BLaER1 treated with 17β-estradiol and CSF1 and Interleukin-3, amounts not matched to agents 10 nM and 100 nM (cell line): ENCODE data around the gene PLEKHA3.
"Not testable (repeated sequence)": the region's sequence is repeated elsewhere in the genome, so short reads cannot be mapped to it uniquely, and the experiment has no call there.

Source experiments
- H3K27ac ChIP-seq, 11 experiments: shearing (Covaris generic); formaldehyde crosslinking; 2 replicates each; pipeline ENCODE4 v1.8.1; 2022
- H3K27me3 ChIP-seq, 11 experiments: shearing (Covaris generic); formaldehyde crosslinking; 2 replicates each; pipeline ENCODE4 v1.8.1; 2022
- H3K36me3 ChIP-seq, 11 experiments: shearing (Covaris generic); formaldehyde crosslinking; 2 replicates each; pipeline ENCODE4 v1.8.1; 2022
- H3K4me1 ChIP-seq, 10 experiments: shearing (Covaris generic); formaldehyde crosslinking; 2 replicates each; pipeline ENCODE4 v1.8.1; 2022
- H3K4me2 ChIP-seq, 11 experiments: shearing (Covaris generic); formaldehyde crosslinking; 2 replicates each; pipeline ENCODE4 v1.8.1; 2022
- H3K4me3 ChIP-seq, 10 experiments: shearing (Covaris generic); formaldehyde crosslinking; 2 replicates each; pipeline ENCODE4 v1.8.1; 2022
- H3K9ac ChIP-seq, 11 experiments: shearing (Covaris generic); formaldehyde crosslinking; 2 replicates each; pipeline ENCODE4 v1.8.1; 2022
- H3K9me3 ChIP-seq, 11 experiments: shearing (Covaris generic); formaldehyde crosslinking; replicated peaks in 1 of 11; 2 replicates each; pipeline ENCODE4 v1.8.1; 2022
- H4K20me1 ChIP-seq, 11 experiments: shearing (Covaris generic); formaldehyde crosslinking; 2 replicates each; pipeline ENCODE4 v1.8.1; 2022
- Cebpa-rat ChIP-seq, 11 experiments: shearing (Covaris generic); IDR thresholded peaks; 2 replicates each; pipeline ENCODE4 v1.8.1; 2022

PLEKHA3 gene

DNA sequence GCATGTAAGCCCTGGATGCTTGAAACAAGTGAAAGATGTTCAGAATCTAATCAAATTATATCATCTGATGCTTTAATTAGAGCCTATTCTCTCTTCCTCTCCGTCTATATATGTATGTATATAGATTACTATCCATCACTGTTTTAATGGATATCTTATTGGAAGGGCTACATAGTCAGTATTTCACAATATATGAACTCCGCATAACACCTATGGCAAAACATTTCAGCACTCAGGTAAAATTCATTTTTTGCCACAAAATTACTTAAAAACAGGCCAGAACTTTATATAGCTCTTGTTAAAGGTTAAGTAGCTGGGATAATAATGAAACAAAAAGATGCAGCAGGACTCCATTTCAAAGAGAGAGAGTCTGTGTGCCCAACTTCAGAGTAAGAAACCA is 27.9 kb upstream of the PLEKHA3 start:
- Histone ChIP-seq H3K27me3 (no peaks in the 10 kb centered on the region), H3K4me1 (peaks cover 22 to 34% (median 25%) of the 10 kb centered on the region in 10 experiments), H3K9ac (peak overlapping the region in 7 of 11 experiments; percentile 88 to 99 (median 96); a peak in 9 of 22 replicates), H3K36me3 (peaks cover 13 to 21% (median 18%) of the 10 kb centered on the region in 11 experiments), H3K4me2 (peak overlapping the region; percentile 73 to 95 (median 90); a peak in 19 of 22 replicates), H3K4me3 (peak overlapping the region in 1 of 10 experiments; percentile 84; a peak in 2 of 20 replicates), H4K20me1 (peaks cover 0 to 33% (median 27%) of the 10 kb centered on the region in 11 experiments; a peak in 16 of 22 replicates), H3K9me3 (no peaks in the 10 kb centered on the region), H3K27ac (peak overlapping the region in 10 of 11 experiments; percentile 91 to 99 (median 98); a peak in 19 of 22 replicates)
- no peak for TF ChIP-seq Cebpa-rat (IDR thresholded peaks at IDR 0.05)

DNA sequence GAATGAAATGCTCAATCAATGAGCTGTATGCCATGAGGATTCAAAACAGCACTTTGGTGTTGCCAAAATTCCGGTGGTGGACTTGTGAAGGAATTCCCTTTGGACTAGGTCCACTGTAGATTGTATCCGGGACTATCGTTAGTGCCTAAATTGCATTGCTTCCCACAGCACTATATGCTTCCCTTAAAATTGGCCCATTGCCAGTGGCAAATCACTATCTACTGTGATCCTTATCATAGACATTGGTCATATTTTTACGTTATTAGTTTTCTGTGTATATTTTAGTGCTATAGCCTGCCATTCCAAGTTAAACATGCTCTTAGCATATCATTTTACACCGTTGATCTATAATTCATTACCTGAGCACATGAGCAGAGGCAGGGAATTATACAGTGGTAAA is 27.4 kb upstream of the PLEKHA3 start:
- H3K4me3 ChIP-seq: no peak overlapping the region
- H3K27me3 ChIP-seq: no peaks in the 10 kb centered on the region
- H3K9me3 ChIP-seq: no peaks in the 10 kb centered on the region
- TF ChIP-seq Cebpa-rat (IDR thresholded peaks at IDR 0.05): no peak
- peaks cover 0 to 28% (median 25%) of the 10 kb centered on the region in 11 experiments; a peak in 16 of 22 replicates for H4K20me1 ChIP-seq
- peaks cover 21 to 33% (median 25%) of the 10 kb centered on the region in 10 experiments for H3K4me1 ChIP-seq
- H3K9ac ChIP-seq: no peak overlapping the region
- H3K4me2 ChIP-seq: no peak overlapping the region
- no peak overlapping the region for H3K27ac ChIP-seq
- H3K36me3 ChIP-seq: peaks cover 10 to 17% (median 14%) of the 10 kb centered on the region in 11 experiments

DNA sequence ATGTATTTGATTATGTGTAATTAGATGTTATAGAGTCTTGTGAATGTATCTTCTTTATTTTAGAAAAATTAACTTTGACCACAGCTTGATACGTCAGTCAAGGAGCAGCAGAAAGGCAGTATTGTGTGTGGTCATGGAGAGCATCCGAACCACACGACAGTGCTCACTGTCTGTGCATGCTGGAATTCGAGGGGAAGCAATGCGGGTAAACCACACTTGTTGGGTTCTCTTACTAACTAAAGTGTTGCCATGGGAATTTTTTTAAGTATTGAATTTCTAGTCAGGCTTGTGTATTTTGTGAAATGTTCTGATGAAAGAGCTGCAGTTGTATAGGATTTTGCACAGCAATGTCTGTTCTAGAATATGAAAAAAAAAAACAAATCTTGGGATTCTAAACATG is 24.3 kb upstream of the PLEKHA3 start:
- TF ChIP-seq Cebpa-rat (IDR thresholded peaks at IDR 0.05): no peak
- H3K9me3 ChIP-seq: no peaks in the 10 kb centered on the region
- no peak overlapping the region for H3K4me2 ChIP-seq

DNA sequence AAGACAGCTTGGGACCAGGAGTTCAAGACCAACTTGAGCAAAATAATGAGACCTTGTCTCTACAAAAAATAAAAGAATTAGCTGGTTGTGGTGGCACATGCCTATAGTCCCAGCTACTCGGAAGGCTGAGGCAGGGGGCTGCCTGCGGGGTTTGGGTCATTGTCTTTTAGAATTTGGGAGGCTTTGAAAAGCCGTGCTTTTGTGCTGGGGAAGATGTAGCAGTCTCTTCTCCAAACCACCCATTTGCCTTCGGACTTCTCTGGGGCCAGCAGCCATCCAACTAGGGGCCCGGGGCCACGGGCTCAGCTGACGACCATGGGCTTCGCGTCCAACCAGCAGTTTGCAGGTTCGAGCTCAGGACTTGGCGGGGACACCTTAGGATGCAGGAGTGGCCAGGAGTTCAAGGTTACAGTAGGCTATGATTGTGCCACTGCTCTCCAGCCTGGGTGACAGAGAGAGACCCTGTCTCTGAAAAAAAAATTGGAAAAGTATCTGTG is 22.8 kb upstream of the PLEKHA3 start:
- Histone ChIP-seq H4K20me1 (no peaks in the 10 kb centered on the region), H3K9ac (no peak overlapping the region), H3K4me1 (peaks cover 0 to 2% (median 0%) of the 10 kb centered on the region in 10 experiments; a peak in 1 of 20 replicates), H3K4me3 (no peak overlapping the region), H3K36me3 (0 out of 22 replicates have a peak, but pooled peaks cover 0 to 2% (median 0%) of the 10 kb centered on the region in 11 experiments), H3K4me2 (no peak overlapping the region), H3K9me3 (no peaks in the 10 kb centered on the region; a peak in 2 of 22 replicates), H3K27me3 (no peaks in the 10 kb centered on the region), H3K27ac (no peak overlapping the region)
- no peak for TF ChIP-seq Cebpa-rat (IDR thresholded peaks at IDR 0.05)

More for the DNA sequence above, 24.3 kb upstream of the PLEKHA3 start:
- Histone ChIP-seq H4K20me1 (no peaks in the 10 kb centered on the region), H3K4me1 (peaks cover 0 to 11% (median 4%) of the 10 kb centered on the region in 10 experiments; a peak in 4 of 20 replicates), H3K9ac (no peak overlapping the region), H3K27me3 (no peaks in the 10 kb centered on the region), H3K4me3 (no peak overlapping the region), H3K27ac (no peak overlapping the region), H3K36me3 (no peaks in the 10 kb centered on the region)

- H3K27ac ChIP-seq: no peak overlapping the region
- H3K36me3 ChIP-seq: peaks cover 6 to 79% (median 57%) of the 10 kb centered on the region in 11 experiments; a peak in 19 of 22 replicates
- no peak overlapping the region for H3K9ac ChIP-seq
- no peaks in the 10 kb centered on the region for H3K27me3 ChIP-seq
- no peaks in the 10 kb centered on the region for H3K4me1 ChIP-seq
- TF ChIP-seq Cebpa-rat (IDR thresholded peaks at IDR 0.05): no peak
- H3K4me2 ChIP-seq: no peak overlapping the region
- H4K20me1 ChIP-seq: no peaks in the 10 kb centered on the region; a peak in 1 of 22 replicates
- no peaks in the 10 kb centered on the region for H3K9me3 ChIP-seq
- no peak overlapping the region for H3K4me3 ChIP-seq
Observed at GRCh38 chr2:178469219-178469849, 10.9 kb upstream of the PLEKHA3 start.

- H3K27ac ChIP-seq, H3K4me2 ChIP-seq, H3K9ac ChIP-seq, H3K4me1 ChIP-seq, H4K20me1 ChIP-seq, H3K9me3 ChIP-seq, H3K4me3 ChIP-seq, H3K27me3 ChIP-seq: not testable (repeated sequence)
- H3K36me3 ChIP-seq: peaks cover 0 to 60% (median 37%) of the 10 kb centered on the region in 11 experiments; a peak in 18 of 22 replicates
Observed at GRCh38 chr2:178471313-178471712, 8.9 kb upstream of the PLEKHA3 start.

DNA sequence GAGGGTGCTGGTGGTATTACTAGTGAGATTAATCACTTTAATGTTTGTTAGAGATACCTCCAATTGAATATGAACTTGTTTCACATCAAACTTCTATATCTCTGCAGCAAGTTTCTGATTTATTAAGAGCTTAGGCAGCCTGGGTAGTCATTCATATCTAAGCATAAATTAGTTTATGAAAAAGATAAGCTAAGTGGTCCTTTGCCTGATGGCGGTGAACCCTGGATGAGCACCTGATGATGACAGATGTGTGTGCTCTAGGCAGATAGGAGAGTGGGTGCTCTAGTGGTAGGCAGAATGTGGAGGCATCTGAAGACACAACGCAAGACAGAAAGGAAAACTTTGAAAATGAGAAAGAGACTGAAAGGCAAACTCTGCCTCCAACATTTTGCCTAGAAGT is 6.9 kb upstream of the PLEKHA3 start:
- no peak overlapping the region for H3K9ac ChIP-seq
- H3K27me3 ChIP-seq: no peaks in the 10 kb centered on the region
- H4K20me1 ChIP-seq: no peaks in the 10 kb centered on the region; a peak in 1 of 22 replicates
- peaks cover 0 to 24% (median 11%) of the 10 kb centered on the region in 10 experiments; a peak in 17 of 20 replicates for H3K4me1 ChIP-seq
- no peak for TF ChIP-seq Cebpa-rat (IDR thresholded peaks at IDR 0.05)
- peaks cover 0 to 42% (median 20%) of the 10 kb centered on the region in 11 experiments; a peak in 17 of 22 replicates for H3K36me3 ChIP-seq
- H3K27ac ChIP-seq: no peak overlapping the region
- H3K4me3 ChIP-seq: no peak overlapping the region
- no peak overlapping the region for H3K4me2 ChIP-seq
- H3K9me3 ChIP-seq: no peaks in the 10 kb centered on the region

GRCh38 chr2:178473931-178474330 is 6.3 kb upstream of the PLEKHA3 start:
- H3K36me3 ChIP-seq: peaks cover 0 to 37% (median 14%) of the 10 kb centered on the region in 11 experiments; a peak in 15 of 22 replicates
- no peaks in the 10 kb centered on the region for H3K9me3 ChIP-seq
- no peaks in the 10 kb centered on the region for H3K27me3 ChIP-seq
- no peak overlapping the region for H3K9ac ChIP-seq
- H3K4me2 ChIP-seq: no peak overlapping the region
- no peak overlapping the region for H3K4me3 ChIP-seq
- peaks cover 0 to 24% (median 11%) of the 10 kb centered on the region in 10 experiments; a peak in 17 of 20 replicates for H3K4me1 ChIP-seq
- H4K20me1 ChIP-seq: no peaks in the 10 kb centered on the region; a peak in 1 of 22 replicates
- no peak overlapping the region for H3K27ac ChIP-seq
- no peak for TF ChIP-seq Cebpa-rat (IDR thresholded peaks at IDR 0.05)

GRCh38 chr2:178474560-178474959 is 5.7 kb upstream of the PLEKHA3 start:
- Histone ChIP-seq H4K20me1 (no peaks in the 10 kb centered on the region; a peak in 1 of 22 replicates), H3K27ac (no peak overlapping the region), H3K9me3 (no peaks in the 10 kb centered on the region), H3K4me1 (peaks cover 5 to 30% (median 15%) of the 10 kb centered on the region in 10 experiments), H3K27me3 (no peaks in the 10 kb centered on the region), H3K4me3 (no peak overlapping the region), H3K4me2 (no peak overlapping the region; a peak in 1 of 22 replicates), H3K9ac (no peak overlapping the region), H3K36me3 (peaks cover 0 to 31% (median 8%) of the 10 kb centered on the region in 11 experiments; a peak in 12 of 22 replicates)
- TF ChIP-seq Cebpa-rat (IDR thresholded peaks at IDR 0.05): no peak
